HG03571 (cell line): ENCODE measurements around the gene LPIN3.

Source experiments
- ATAC-seq: cut with Tn5 transposase; IDR thresholded peaks from one replicate; pipeline ENCODE4 v1.9.1; 2021; ENCODE audit not compliant: unreplicated experiment

Gene LPIN3

DNA sequence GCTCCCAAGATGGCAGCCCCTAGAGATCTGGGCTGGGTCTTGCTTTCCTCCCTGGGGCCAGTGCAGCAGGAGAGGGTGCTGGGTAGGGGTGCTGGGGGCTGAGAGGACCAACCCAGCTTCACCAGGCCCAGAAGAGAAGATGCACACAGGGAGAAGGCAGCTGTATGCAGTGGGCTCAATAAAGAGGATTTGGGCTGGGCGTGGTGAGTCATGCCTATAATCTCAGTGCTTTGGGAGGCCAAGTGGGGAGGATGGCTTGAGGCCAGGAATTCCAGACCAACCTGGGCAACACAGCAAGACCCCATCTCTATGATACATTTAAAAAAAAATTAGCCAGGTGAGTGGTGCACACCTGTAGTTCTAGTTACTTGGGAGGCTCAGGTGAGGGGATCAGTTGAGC lies 51.7 kb downstream of the LPIN3 start:
- no peak for ATAC-seq

DNA sequence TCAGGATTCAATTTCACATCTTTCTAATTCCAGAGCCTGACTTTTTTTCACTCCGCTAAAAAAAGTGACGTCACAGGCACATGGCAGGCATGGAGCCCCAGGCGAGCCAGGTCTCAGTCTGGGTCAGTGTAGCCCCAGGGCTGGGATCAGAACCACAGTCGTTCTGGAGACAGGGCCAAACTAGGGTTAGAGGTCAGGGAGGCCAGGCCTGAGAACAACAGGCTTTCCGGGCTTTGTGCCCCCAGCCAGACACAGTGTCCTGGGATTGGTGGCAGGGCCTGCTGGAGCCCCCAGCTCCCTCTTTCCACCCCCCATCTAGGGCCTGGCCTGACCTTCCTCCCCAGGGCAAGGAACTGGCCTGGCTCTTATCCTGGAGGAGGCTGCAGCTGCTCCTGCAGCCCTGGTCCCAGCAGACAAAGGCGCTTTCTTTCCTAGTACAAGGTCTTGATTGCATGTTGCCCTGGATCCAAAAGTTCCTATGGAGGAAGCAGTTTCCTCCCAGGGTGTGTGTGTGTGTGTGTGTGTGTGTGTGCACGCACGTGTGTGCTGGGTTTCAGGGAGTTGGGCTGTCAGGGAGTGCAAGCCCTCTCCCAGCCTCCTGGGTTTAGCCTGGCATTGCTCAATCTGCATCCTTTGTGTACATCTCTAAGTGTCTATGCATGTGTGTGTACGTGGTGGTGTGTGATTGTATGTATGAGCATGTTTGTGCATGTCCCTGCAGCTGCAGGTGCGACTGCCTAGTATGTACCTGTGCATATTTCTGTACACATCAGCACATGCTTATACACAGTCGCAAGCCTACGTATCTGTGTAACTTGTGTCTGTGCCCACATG lies 52.5 kb downstream of the LPIN3 start:
- no peak for ATAC-seq

DNA sequence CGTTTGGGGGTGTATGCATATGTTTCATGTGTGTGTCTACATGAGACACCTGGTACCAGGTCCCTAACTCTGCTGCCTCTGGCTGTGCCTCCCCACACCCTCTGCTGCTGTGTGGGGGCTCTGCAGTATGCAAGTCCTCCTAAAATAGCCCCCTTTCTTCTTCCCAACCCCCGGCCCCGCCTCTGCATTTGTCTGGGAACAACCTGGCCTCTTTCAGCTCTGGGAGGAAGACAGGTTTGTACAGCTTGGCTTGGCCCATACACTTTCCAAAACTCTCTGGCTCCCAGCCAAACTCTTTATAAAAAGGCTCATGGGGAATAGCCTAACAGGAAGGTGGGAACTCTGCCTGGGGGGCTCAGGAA lies 53.1 kb downstream of the LPIN3 start:
- no peak for ATAC-seq

DNA sequence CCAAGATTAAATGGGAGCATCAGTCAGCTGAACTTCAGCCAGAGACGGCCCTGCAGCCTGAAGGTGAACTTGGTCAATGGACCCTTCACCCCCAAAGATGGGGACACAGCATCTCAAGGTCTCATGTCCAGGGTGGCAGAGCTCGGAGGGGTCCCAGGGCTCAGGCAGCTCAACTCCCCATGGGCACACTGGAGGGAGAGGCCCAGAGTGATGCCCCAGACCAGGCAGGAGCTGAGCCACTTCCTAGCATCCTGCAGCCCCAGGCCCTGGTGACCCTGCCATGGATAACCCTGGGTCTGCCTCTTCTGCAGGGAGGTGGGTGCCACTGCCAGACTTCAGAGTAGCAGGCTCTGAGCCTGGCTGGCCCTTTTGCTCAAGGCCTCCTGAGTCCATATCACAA lies 53.5 kb downstream of the LPIN3 start:
- no peak for ATAC-seq

DNA sequence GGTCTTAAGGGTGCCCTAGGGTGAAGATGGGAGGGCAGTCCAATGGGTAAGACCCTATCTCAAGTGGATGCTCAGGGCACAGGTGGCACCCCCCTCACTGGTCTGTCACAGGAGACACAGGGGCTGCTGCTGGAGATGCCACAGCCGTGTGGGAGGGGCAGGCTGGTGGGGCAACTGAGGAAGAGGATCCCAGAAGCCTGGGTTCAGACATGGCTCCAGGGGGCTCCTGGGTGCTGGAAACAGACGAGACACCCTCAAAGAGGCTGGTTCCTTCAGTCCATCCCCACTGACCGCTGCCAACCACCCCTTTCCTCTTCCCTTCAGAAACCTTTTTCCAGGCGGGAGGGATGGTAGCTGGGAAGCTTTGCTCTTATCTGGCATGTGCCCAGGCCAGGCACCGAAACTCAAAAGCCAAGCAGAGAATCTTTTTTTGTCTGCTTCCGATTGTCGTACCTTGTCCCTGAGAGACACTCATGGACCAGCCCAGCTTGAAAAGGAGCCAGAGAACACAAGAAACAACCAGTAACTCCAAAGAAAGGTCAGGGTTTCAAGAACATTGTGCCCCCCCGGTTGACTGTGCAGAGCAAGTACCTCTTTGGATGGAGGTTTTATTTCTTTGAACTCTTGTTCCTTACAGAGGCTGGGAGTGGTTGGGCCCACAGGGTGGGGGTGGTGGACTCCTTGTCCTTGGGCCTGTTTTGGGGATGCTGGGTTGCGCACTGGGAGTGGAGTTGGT lies 54.5 kb downstream of the LPIN3 start:
- ATAC-seq: no peak

DNA sequence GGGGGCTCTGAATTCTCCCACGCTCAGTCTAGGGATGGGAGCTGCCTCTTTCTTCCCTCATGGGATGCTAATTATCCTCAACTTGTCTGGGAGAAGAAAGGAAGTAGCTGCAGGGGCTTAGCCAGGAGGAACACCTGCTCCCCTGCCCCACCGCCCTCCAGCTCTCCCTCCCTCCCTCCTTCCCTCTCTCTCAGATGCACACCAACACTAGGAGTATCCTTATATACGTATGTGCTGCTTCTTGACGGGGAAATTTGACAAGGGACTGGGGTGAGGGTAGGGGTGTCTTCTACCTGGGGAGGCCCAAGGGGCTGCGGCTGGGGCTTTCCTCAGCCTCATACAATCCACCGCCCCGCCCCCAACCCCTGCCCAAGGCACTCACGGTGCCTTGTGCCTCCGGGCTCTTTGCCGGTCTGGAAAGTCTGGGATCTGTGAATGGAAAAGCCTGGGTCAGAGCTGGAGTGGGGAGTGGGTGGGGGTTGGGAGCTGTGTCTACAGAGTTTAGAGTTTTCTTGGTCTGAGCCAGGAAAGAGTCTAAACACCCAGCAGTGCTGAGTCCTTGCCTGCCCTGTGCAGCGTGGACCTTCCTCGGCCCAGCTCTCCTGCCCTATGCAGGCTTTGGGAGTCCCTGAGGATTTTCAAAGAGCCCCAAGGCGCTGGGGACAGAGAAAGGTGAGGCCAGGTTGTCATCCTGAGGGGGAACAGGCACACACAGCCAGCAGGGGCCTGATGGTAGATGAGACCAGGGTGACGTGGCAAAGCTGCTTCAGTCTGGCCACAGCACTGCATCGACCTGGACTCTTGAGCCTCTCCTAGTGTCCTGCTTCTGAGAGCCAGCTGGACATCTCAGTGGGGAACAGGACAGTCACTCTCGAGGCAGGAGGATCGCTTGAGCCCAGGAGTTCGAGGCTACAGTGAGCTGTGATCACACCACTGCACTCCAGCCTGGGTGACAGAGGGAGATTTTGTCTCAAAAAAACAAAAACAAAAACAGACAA lies 55.3 kb downstream of the LPIN3 start:
- no peak for ATAC-seq

DNA sequence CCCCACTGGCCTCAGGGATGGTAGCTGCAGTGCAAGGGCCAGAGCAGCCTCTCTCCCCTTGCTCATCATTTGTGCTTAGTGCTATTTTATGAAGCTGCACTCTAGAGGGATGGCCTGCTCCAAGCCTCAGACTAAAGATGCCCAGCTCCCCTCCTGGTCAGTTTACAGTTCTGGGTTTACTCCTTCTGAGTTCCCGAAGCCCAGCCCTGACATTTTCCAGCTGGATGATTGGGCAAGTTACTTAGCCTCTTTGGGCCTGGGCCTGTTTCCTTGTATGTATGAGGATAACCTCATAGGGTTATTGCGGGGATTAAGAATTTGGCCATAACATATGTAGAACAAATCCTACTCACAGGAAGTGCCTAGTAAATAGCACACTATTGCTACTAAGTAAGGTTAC lies 57.8 kb downstream of the LPIN3 start:
- ATAC-seq: no peak

DNA sequence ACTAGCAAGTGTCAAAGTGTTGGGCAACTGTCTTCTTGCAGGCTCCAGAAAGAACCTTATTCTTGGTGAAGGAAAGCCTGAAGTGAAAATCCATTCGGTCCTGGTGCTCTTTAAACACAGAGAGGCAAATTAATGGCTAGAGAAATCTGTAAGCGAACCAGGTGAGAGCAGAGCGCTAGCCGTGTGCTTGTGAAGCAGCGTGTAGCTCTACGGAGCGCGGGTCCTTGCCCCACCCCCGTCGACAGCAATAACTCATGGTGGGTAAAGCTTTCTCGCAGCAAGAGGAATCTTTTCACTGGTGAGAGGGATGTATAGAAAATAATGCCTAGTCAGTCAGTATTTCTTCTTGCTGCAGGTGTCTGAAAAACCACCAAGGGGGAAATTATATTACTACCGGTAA lies 63.0 kb downstream of the LPIN3 start:
- no peak for ATAC-seq

DNA sequence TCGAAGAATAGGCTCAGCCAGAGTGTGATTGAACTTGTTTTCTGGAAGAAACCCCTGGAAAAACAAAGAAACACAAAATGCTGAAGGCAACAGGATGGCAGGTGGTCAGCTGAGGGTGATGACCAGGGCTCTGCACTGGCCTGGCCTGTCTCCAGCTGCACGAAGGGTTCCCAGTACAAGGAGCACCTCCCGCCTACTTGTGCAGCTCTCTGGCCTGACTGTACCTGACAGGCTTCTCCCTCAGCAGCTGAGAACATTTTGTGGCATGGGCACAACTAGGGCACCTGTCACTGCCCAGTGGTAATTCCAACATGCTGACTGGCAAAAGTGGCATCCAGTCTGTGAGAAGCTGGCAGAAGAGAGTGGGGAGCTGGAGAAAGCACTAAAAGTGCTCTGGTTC lies 64.8 kb downstream of the LPIN3 start:
- ATAC-seq: no peak

DNA sequence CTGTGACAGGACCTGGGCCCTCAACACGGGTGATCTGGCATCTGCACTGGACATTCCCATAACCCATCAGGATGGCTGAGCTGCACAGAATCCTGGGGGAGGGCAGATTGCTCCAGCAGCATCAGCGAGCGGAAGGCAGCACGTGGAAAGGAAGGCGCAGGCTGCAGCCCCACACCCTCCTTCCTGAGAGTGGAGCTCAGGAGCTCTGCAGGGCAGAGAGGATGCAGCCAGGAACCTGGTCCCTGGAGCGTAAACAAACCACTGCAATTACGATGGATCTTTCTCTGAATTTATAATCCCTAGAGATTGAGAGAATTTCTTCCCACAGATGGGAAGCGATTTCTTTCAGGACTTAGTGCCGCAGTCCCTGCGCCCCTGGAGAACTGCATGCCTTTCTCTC lies 65.7 kb downstream of the LPIN3 start:
- no peak for ATAC-seq

DNA sequence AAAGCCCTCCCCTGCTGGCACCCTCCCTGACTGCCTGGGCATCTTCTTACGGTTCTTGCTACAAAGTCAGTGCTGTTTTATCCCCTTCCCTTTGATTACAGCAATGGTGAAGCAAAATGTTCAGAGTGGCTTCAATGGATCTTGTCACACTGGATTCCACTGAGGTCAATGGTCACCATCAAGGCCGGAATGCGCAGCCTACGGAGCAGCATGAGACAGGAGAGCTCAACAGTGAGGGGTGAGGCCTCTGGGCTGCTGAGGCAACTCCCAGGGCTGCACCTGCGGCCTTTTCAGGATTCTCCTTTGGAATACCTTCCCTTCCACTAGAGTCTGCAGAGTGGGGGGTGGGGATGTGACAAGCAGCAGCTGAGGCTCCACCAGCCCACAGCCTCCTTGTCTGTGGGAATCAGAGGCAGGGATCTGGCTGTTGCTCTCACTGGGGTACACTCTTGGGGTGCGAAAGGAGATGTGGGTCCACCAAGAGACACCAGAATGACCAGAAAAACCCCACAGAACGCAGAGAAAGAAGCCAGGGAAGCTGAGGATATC lies 66.3 kb downstream of the LPIN3 start:
- no peak for ATAC-seq

DNA sequence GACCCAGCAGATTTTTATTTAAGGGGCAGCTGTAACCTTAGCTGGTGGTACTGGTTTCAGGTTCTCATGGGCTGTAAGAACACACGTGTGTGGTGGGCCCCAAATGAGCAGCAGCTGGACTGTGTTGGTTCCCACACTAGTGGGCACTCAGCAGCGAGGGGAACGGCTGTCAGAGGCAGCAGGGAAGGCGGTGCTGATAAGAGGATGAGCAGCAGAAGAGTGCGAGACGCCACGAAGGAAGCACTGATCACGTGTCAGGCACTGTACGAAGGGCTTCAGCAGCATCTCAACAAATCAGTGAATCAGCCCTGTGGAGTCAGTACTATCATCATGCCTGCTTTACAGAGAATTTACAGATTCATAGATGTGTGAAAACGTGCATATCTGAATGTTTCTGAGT lies 67.0 kb downstream of the LPIN3 start:
- no peak for ATAC-seq

DNA sequence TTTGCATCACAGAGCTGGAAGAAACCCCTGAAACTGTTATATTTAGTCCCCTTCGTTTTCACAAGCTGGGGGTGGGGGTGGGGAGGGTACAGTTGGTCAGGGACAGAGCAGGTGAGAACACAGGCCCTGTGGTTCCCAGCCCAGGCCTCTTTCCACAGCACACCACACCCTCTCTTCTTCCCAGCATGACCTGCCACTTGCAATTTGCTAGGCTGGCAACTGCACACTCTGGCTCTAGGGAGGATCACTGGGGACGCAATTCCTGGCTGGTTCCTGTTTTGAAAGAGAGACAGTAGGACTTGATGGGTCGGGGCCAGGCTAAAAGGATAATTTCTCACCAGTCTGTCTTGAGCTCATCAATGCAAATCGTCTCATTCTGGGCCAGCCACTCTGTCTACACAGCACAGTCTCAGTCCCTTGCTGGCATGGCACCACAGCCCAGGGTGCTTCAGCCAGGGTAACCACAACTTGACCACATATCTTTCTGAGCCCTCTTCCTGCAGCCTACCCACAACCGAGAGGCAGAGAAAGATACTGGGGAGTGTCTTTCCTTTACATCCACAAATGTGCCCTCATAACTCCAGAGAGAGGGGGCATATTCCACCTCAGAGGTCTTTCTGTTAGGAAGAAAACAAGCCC lies 67.7 kb downstream of the LPIN3 start:
- ATAC-seq: no peak

DNA sequence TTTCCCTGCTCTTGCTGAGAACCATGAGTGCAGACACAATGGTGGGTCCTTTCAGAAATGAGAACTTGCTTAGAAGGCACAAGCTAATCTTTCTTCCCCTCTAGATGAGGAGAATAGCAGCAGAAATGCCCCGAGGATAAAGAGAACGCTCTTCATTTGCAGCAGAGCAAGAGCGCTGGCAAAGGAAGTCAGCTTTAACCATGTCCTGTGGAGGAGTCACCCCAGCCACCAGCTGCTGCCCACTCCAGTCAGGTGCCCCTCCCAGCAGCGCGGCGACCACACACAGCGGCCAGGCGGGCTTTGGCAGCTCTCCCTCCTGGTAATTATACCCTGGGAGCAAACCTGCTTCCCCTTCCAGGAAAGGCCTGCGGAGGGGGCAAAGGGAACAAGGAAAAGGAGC lies 68.4 kb downstream of the LPIN3 start:
- ATAC-seq: no peak
